Adrenal gland (tissue), 12 donors: ENCODE measurements around the gene GALNT10. TPM values are rescaled to one million over a fixed set of nuclear protein-coding genes. Genes with fewer than 3 reads are reported as not detected.

Experiments used
- DNase-seq, 7 donors: peaks; one replicate each; pipeline ENCODE4 v3.0.0-alpha.2; 2019 to 2020
- H3K27ac ChIP-seq, 5 donors: fragments of 200-600 bp; sonication (generic) in 4 of 5; 1 replicate in 3 of 5; 2 replicates in 2 of 5; pipeline versions ENCODE4 v1.5.1 to v1.8.0; 2016 to 2020; ENCODE audit warnings: mild to moderate bottlenecking in 1 of 5
- H3K27me3 ChIP-seq: fragments of 200-600 bp; 2 replicates; pipeline ENCODE4 v1.8.0; 2021
- H3K36me3 ChIP-seq, 2 donors: fragments of 200-600 bp; replicated peaks in 1 of 2; 1 replicate in 1 of 2; 2 replicates in 1 of 2; pipeline versions ENCODE4 v1.5.1 to v1.8.0; 2018 to 2022
- H3K4me1 ChIP-seq, 2 donors: fragments of 200-600 bp; replicated peaks in 1 of 2; 1 replicate in 1 of 2; 2 replicates in 1 of 2; pipeline versions ENCODE4 v1.5.1 to v1.8.0; 2018 to 2021
- H3K4me3 ChIP-seq, 4 donors: fragments of 200-600 bp; sonication (generic) in 3 of 4; one replicate each; pipeline ENCODE4 v1.5.1; 2016 to 2018
- H3K9me3 ChIP-seq, 3 donors: fragments of 200-600 bp; sonication (generic) in 1 of 3; replicated peaks in 1 of 3; 1 replicate in 2 of 3; 2 replicates in 1 of 3; pipeline versions ENCODE4 v1.5.1 to v1.8.0; 2016 to 2021
- POLR2A ChIP-seq, 2 donors: fragments of 450-650 bp; IDR thresholded peaks; one replicate each; pipeline ENCODE4 v1.6.1; 2017; ENCODE audit warnings: antibody characterized with exemption in 2 of 2, mild to moderate bottlenecking in 2 of 2, moderate library complexity in 1 of 2
- WGBS, 4 donors: extraction: QIAGEN DNeasy Blood & Tissue Kit in 2 of 4; methylation state at CpG; one replicate each; pipeline versions ENCODE4 v1.1.5 to v1.1.7; 2013 to 2017; 5-methylcytosine and 5-hydroxymethylcytosine counted together
- intact Hi-C, 2 donors: fragments of 100-400 bp; cut with DNase I; formaldehyde crosslinking; loops; one replicate each; pipeline versions ENCODE4 v1.14.1 to v1.15.0; 2022 to 2023
- polyA plus RNA-seq, 3 donors: library from polyadenylated mRNA; stranded (reverse); fragments of 200-250 nt in 2 of 3; fragments of 350-450 nt in 1 of 3; fragmentation: Illumina TruSeq in 1 of 3; extraction: RNeasy Lipid Tissue Mini Kit (QIAGEN cat#74804) in 1 of 3; gene quantifications; one replicate each; pipeline ENCODE4 v1.2.3, GENCODE V29; 2013 to 2014
- total RNA-seq, 9 donors: library from RNA; depleted of rRNA in 4 of 9; stranded (reverse); fragments of >200 nt in 4 of 9; fragments of 120-200 nt in 1 of 9; fragmentation: NEBNext Ultra II Directional in 1 of 9; extraction: Animal tissue kit (Norgen Biotek cat#: 25700) in 1 of 9; gene quantifications; one replicate each; pipeline versions ENCODE4 v1.1.0 to v1.2.4, GENCODE V29; 2013 to 2023
- TF ChIP-seq, protein P1 (sequence below), 6 experiments: fragments of 450-650 bp in 4 of 6; fragments of 200-600 bp in 2 of 6; sonication (generic) in 1 of 6; IDR thresholded peaks; 1 replicate in 5 of 6; 2 replicates in 1 of 6; pipeline versions ENCODE4 v1.5.1 to v1.8.0; 2016 to 2021; ENCODE audit warnings: antibody characterized with exemption in 6 of 6, mild to moderate bottlenecking in 2 of 6, moderate library complexity in 1 of 6
- donor health status: healthy with polysubstance abuse.
- donor health status: Bipolar disorder and iron deficiency.
- donor health status: DM: yes; HTN: yes; CAD: no.
- donor health status: DM: no; HTN: no; CAD: no.
- donor health status: DM: no; HTN: no; CAD: no.
- donor health status: DM: yes; HTN: yes; CAD: no.

GALNT10 gene
- total and polyA plus RNA-seq, 12 donors: 5.6 to 74.1 (median 43.4) TPM

GRCh38 chr5:154390096-154390495 lies 199.6 kb downstream of the GALNT10 start:
- Histone ChIP-seq H3K9me3 (no peaks in the 10 kb centered on the region), H3K36me3 (peaks cover 0 to 2% of the 10 kb centered on the region in 2 donors), H3K27ac (no peak overlapping the region), H3K4me3 (no peak overlapping the region), H3K27me3 (no peaks in the 10 kb centered on the region), H3K4me1 (no peaks in the 10 kb centered on the region)
- no peak for DNase-seq
- no peak for TF ChIP-seq POLR2A (IDR thresholded peaks at IDR 0.05)
- TF ChIP-seq, protein P1, sequence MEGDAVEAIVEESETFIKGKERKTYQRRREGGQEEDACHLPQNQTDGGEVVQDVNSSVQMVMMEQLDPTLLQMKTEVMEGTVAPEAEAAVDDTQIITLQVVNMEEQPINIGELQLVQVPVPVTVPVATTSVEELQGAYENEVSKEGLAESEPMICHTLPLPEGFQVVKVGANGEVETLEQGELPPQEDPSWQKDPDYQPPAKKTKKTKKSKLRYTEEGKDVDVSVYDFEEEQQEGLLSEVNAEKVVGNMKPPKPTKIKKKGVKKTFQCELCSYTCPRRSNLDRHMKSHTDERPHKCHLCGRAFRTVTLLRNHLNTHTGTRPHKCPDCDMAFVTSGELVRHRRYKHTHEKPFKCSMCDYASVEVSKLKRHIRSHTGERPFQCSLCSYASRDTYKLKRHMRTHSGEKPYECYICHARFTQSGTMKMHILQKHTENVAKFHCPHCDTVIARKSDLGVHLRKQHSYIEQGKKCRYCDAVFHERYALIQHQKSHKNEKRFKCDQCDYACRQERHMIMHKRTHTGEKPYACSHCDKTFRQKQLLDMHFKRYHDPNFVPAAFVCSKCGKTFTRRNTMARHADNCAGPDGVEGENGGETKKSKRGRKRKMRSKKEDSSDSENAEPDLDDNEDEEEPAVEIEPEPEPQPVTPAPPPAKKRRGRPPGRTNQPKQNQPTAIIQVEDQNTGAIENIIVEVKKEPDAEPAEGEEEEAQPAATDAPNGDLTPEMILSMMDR (IDR thresholded peaks at IDR 0.05): no peak
- 88 to 95% (median 91%) methylated on average over 8 of the region's 8 CpGs for WGBS, 4 donors
- intact Hi-C loops: no loop called here

DNA sequence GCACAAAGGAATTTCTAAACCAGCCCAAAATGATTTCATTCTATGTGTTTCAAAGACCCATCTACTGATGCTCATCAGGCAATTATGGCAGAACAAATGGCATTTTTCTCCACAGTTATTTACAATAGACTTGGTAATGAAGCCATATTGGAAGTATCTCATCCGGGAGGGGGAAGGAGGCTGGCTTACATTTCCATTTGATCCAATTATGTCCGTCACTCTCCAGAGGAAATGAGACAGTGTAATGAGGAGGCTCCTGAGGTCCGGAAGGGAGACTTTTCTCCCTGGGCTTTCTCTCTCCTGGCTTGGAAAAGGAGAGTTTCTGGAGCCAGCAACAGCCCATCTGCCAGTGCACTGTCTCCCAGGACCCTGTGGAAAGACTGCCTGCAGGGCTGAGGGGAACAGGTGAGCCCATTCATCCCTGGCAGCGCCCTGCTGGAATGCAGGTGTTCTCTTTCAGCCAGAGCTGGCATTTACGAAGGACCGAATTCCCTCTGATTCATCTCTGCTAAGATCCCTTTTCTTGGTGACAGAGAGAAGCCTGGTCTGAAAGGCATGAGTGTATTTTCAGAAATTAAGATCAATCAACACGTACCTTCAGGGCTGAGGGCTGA lies 200.3 kb downstream of the GALNT10 start:
- intact Hi-C loops: no loop called here
- Histone ChIP-seq H3K4me1 (no peaks in the 10 kb centered on the region), H3K4me3 (no peak overlapping the region), H3K27me3 (no peaks in the 10 kb centered on the region), H3K9me3 (no peaks in the 10 kb centered on the region), H3K36me3 (peaks cover 0 to 2% of the 10 kb centered on the region in 2 donors), H3K27ac (no peak overlapping the region)
- DNase-seq: no peak
- WGBS, 4 donors: 88 to 99% (median 93%) methylated on average over 6 to 7 of the region's 7 CpGs
- TF ChIP-seq, protein P1 (IDR thresholded peaks at IDR 0.05): no peak
- TF ChIP-seq POLR2A (IDR thresholded peaks at IDR 0.05): no peak

DNA sequence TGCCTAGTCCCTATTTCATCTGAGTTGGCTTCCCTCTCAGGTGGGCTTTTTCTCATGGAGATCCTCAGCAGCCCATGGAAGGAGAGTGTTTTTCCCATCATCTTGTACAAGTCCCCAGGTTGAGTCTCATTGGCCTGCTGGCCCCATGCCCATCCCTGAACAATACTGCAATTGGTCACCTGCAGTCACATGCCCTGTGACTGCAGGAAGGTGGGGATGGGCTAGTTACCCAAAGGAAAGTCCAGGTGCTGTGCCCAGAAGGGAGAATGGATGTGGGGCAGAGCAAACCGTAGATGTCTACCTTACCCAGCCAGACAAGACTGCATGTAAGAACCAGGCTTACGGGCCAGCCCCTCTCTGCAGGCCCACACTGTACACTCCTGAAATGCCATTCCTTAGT lies 201.3 kb downstream of the GALNT10 start:
- Histone ChIP-seq H3K4me3 (no peak overlapping the region), H3K27ac (no peak overlapping the region), H3K27me3 (no peaks in the 10 kb centered on the region), H3K9me3 (no peaks in the 10 kb centered on the region), H3K36me3 (peaks cover 0 to 2% of the 10 kb centered on the region in 2 donors), H3K4me1 (no peaks in the 10 kb centered on the region)
- WGBS, 4 donors: 92 to 97% (median 95%) methylated on average over 2 of the region's 2 CpGs
- DNase-seq: no peak
- TF ChIP-seq POLR2A (IDR thresholded peaks at IDR 0.05): no peak
- TF ChIP-seq, protein P1 (IDR thresholded peaks at IDR 0.05): no peak
- intact Hi-C loops: no loop called here

GRCh38 chr5:154393850-154394249 lies 203.3 kb downstream of the GALNT10 start:
- 92 to 95% (median 95%) methylated on average over 3 of the region's 3 CpGs for WGBS, 4 donors
- intact Hi-C loops: no loop called here
- no peaks in the 10 kb centered on the region for H3K4me1 ChIP-seq
- H3K27ac ChIP-seq: no peak overlapping the region
- H3K9me3 ChIP-seq: no peaks in the 10 kb centered on the region
- H3K27me3 ChIP-seq: no peaks in the 10 kb centered on the region
- DNase-seq: no peak
- H3K36me3 ChIP-seq: peaks cover 0 to 2% of the 10 kb centered on the region in 2 donors
- TF ChIP-seq POLR2A (IDR thresholded peaks at IDR 0.05): no peak
- TF ChIP-seq, protein P1 (IDR thresholded peaks at IDR 0.05): no peak
- H3K4me3 ChIP-seq: no peak overlapping the region
